A673 (cell line): ENCODE results near the gene HSPB7. TPM values are rescaled to one million over a fixed set of nuclear protein-coding genes. Genes with fewer than 3 reads are reported as not detected.
"Not testable (repeated sequence)": the region's sequence is repeated elsewhere in the genome, so short reads cannot be mapped to it uniquely, and the experiment has no call there.

Source experiments
- BruUV-seq: library from RNA; stranded (reverse); fragments of 400-500 nt; replicated peaks from 2 replicates; lab custom pipeline; 2021; lab: Mats Ljungman, UMichigan
- CTCF ChIA-PET: fragments of 300-600 bp; sonication (Branson Sonifier 250); formaldehyde crosslinking; loops from one replicate; lab custom pipeline; 2022; ENCODE audit warnings: antibody characterized with exemption; lab: Charles Lee
- POLR2A ChIA-PET: fragments of 300-600 bp; sonication (Branson Sonifier 250); formaldehyde crosslinking; loops from one replicate; lab custom pipeline; 2022; ENCODE audit warnings: antibody characterized with exemption; ENCODE audit not compliant: low non-redundant PET; lab: Charles Lee
- DNase-seq: peaks from one replicate; pipeline ENCODE4 v3.0.0-alpha.2; 2015; ENCODE audit warnings: low spot score
- H3K27ac ChIP-seq: fragments of 200-600 bp; sonication (generic); 2 replicates; pipeline ENCODE4 v1.5.1; 2016; ENCODE audit warnings: mixed run types, low read depth, mild to moderate bottlenecking, mixed read lengths, antibody characterized with exemption, low read length; ENCODE audit not compliant: poor library complexity, severe bottlenecking
- H3K27me3 ChIP-seq: fragments of 200-600 bp; sonication (generic); replicated peaks from 2 replicates; pipeline ENCODE4 v1.6.1; 2017; ENCODE audit warnings: mixed run types, low read depth, mild to moderate bottlenecking, mixed read lengths, antibody characterized with exemption, low read length; ENCODE audit not compliant: insufficient read depth, poor library complexity
- H3K36me3 ChIP-seq: fragments of 200-600 bp; sonication (generic); 2 replicates; pipeline ENCODE4 v1.6.1; 2016; ENCODE audit warnings: mixed run types, mild to moderate bottlenecking, mixed read lengths, antibody characterized with exemption, low read length; ENCODE audit not compliant: insufficient read depth, poor library complexity, severe bottlenecking
- H3K4me1 ChIP-seq: fragments of 200-600 bp; sonication (generic); 2 replicates; pipeline ENCODE4 v1.6.1; 2017; ENCODE audit warnings: mixed run types, mild to moderate bottlenecking, mixed read lengths, antibody characterized with exemption, low read length; ENCODE audit not compliant: insufficient read depth, poor library complexity, severe bottlenecking
- H3K4me3 ChIP-seq: fragments of 200-600 bp; sonication (generic); 2 replicates; pipeline ENCODE4 v1.5.1; 2016; ENCODE audit warnings: low read depth, mixed run types, mild to moderate bottlenecking, mixed read lengths, low read length; ENCODE audit not compliant: poor library complexity, severe bottlenecking
- H3K9me3 ChIP-seq: fragments of 200-600 bp; sonication (generic); 2 replicates; pipeline ENCODE4 v1.6.1; 2016; ENCODE audit warnings: mixed run types, low read depth, mild to moderate bottlenecking, mixed read lengths, antibody characterized with exemption, low read length; ENCODE audit not compliant: poor library complexity, severe bottlenecking
- CTCF ChIP-seq: fragments of 300-800, 200-600 bp; sonication (generic); conservative IDR thresholded peaks from 2 replicates; pipeline ENCODE4 v1.5.1; 2017; ENCODE audit warnings: low read depth, mild to moderate bottlenecking, antibody characterized with exemption, low read length, moderate library complexity, mixed read lengths
- EZH2 ChIP-seq: fragments of 200-600 bp; sonication (generic); IDR thresholded peaks from 2 replicates; pipeline ENCODE4 v1.6.1; 2017; ENCODE audit warnings: borderline replicate concordance, low read depth, mild to moderate bottlenecking, mixed read lengths, antibody characterized with exemption, low read length; ENCODE audit not compliant: poor library complexity, severe bottlenecking
- intact Hi-C: fragments of 100-400 bp; cut with micrococcal nuclease; formaldehyde crosslinking; loops from one replicate; pipeline ENCODE4 v1.10.0; 2022; ENCODE audit not compliant: unreplicated experiment
- total RNA-seq: library from RNA; stranded (reverse); gene quantifications from 2 replicates; pipeline ENCODE4 v1.2.3, GENCODE V29; 2021

Gene HSPB7
- total RNA-seq, 1 experiment from 2014 or later = not detected

- Histone ChIP-seq H3K27ac (no peak within 1 kb of the TSS), H3K9me3 (no peaks in the 10 kb centered on the region), H3K36me3 (no peaks in the 10 kb centered on the region), H3K27me3 (no peaks in the 10 kb centered on the region), H3K4me3 (no peak within 1 kb of the TSS), H3K4me1 (no peaks in the 10 kb centered on the region)
- DNase-seq = no peak
- ChIA-PET CTCF (no interaction called here), POLR2A (no interaction called here)
- BruUV-seq = no TSS peak
- intact Hi-C loops = no loop called here
- TF ChIP-seq CTCF = no peak
- TF ChIP-seq EZH2 = no peak
Observed at GRCh38 chr1:16043521-16043920, 25.7 kb upstream of the HSPB7 start, which contains the start of gene CLCNKB. Gene CLCNKB, plus strand, starts transcription at chr1:16043782. Its CDS starts 711 bp downstream, at chr1:16044493.

GRCh38 chr1:16042654-16043053, 24.8 kb upstream of the HSPB7 start:
- POLR2A ChIA-PET, H3K4me1 ChIP-seq, H3K4me3 ChIP-seq, H3K36me3 ChIP-seq, intact Hi-C loops, H3K27me3 ChIP-seq, CTCF ChIA-PET, BruUV-seq, H3K27ac ChIP-seq, DNase-seq, H3K9me3 ChIP-seq: not testable (repeated sequence)

GRCh38 chr1:16042096-16042495, 24.3 kb upstream of the HSPB7 start:
- H3K27me3 ChIP-seq = no peaks in the 10 kb centered on the region
- ChIA-PET POLR2A (no interaction called here), CTCF (interaction anchor here (0.6 kb wide), 2 partner anchors 38 to 606 kb away, joined by 3 to 4 read pairs; no protein-coding TSS in a partner anchor)
- H3K36me3 ChIP-seq = no peaks in the 10 kb centered on the region
- H3K9me3 ChIP-seq = no peaks in the 10 kb centered on the region
- DNase-seq = no peak
- BruUV-seq = no TSS peak
- no peak overlapping the region for H3K4me3 ChIP-seq
- H3K27ac ChIP-seq = no peak overlapping the region
- intact Hi-C loops = no loop called here
- TF ChIP-seq EZH2 (no peak), CTCF (peak; percentile 46)
- H3K4me1 ChIP-seq = no peaks in the 10 kb centered on the region

- no peaks in the 10 kb centered on the region for H3K4me1 ChIP-seq
- ChIA-PET CTCF (interaction anchor here (0.6 kb wide), 1 partner anchor 37 kb away, joined by 3 read pairs; no protein-coding TSS in a partner anchor), POLR2A (no interaction called here)
- no peak overlapping the region for H3K4me3 ChIP-seq
- intact Hi-C loops = no loop called here
- TF ChIP-seq CTCF = no peak
- TF ChIP-seq EZH2 = no peak
- no peak for DNase-seq
- no peak overlapping the region for H3K27ac ChIP-seq
- H3K36me3 ChIP-seq = no peaks in the 10 kb centered on the region
- no peaks in the 10 kb centered on the region for H3K9me3 ChIP-seq
- no peaks in the 10 kb centered on the region for H3K27me3 ChIP-seq
- BruUV-seq = no TSS peak
Observed at GRCh38 chr1:16041200-16041599, 23.4 kb upstream of the HSPB7 start.

GRCh38 chr1:16039871-16040270, 22.0 kb upstream of the HSPB7 start:
- H3K27ac ChIP-seq, H3K9me3 ChIP-seq, POLR2A ChIA-PET, H3K4me3 ChIP-seq, H3K36me3 ChIP-seq, H3K27me3 ChIP-seq, intact Hi-C loops, BruUV-seq, DNase-seq, H3K4me1 ChIP-seq: not testable (repeated sequence)
- CTCF ChIA-PET = interaction anchor here (1.0 kb wide), 1 partner anchor 23 kb away, joined by 3 read pairs; no protein-coding TSS in a partner anchor
